H1 (cell line): ENCODE measurements around the gene SPTBN1. TPM values are rescaled to one million over a fixed set of nuclear protein-coding genes. Genes with fewer than 3 reads are reported as not detected.

ENCODE experiments used
- CTCF ChIA-PET: fragments of 300-600 bp; sonication (Branson Sonifier 250); formaldehyde crosslinking; loops from one replicate; lab custom pipeline; 2021; ENCODE audit not compliant: partially characterized antibody; lab: Charles Lee
- POLR2A ChIA-PET: fragments of 300-600 bp; sonication (Branson Sonifier 250); formaldehyde crosslinking; loops from one replicate; lab custom pipeline; 2021; ENCODE audit warnings: inconsistent platforms; ENCODE audit not compliant: partially characterized antibody; lab: Charles Lee
- DNase-seq, 2 experiments: peaks; one replicate each; pipeline versions ENCODE4 v3.0.0 to v3.0.0-alpha.2; 2010 to 2022; ENCODE audit warnings: low spot score in 2 of 2, low read depth in 1 of 2, mixed read lengths in 1 of 2
- FAIRE-seq: peaks from 2 replicates; lab custom pipeline; 2011; peaks lifted over from hg19 to GRCh38; lab: Jason Lieb, UNC
- H2AFZ ChIP-seq: 2 replicates; pipeline ENCODE4 v1.8.1; 2012; ENCODE audit warnings: low read length, inconsistent platforms
- H2AK5ac ChIP-seq: 2 replicates; pipeline ENCODE4 v1.6.1; 2013; ENCODE audit warnings: low read depth, low read length
- H2BK120ac ChIP-seq: replicated peaks from 2 replicates; pipeline ENCODE3; 2013; ENCODE audit warnings: low read depth, low read length, inconsistent platforms
- H2BK12ac ChIP-seq: 2 replicates; pipeline ENCODE4 v1.6.1; 2013; ENCODE audit warnings: low read depth, low read length
- H2BK15ac ChIP-seq: 2 replicates; pipeline ENCODE4 v1.6.1; 2013; ENCODE audit warnings: low read length
- H2BK20ac ChIP-seq: 2 replicates; pipeline ENCODE4 v1.6.1; 2013; ENCODE audit warnings: low read length
- H2BK5ac ChIP-seq: 2 replicates; pipeline ENCODE4 v1.6.1; 2013; ENCODE audit warnings: low read depth, low read length
- H3K14ac ChIP-seq: 2 replicates; pipeline ENCODE4 v1.6.1; 2013; ENCODE audit warnings: inconsistent platforms; ENCODE audit not compliant: insufficient read length
- H3K18ac ChIP-seq: 2 replicates; pipeline ENCODE4 v1.6.1; 2013; ENCODE audit warnings: low read length; ENCODE audit errors: extremely low read depth
- H3K23ac ChIP-seq: 2 replicates; pipeline ENCODE4 v1.6.1; 2013; ENCODE audit warnings: inconsistent platforms; ENCODE audit not compliant: insufficient read length
- H3K23me2 ChIP-seq: 2 replicates; pipeline ENCODE4 v1.6.1; 2013; ENCODE audit warnings: low read depth, low read length
- H3K27ac ChIP-seq: 2 replicates; pipeline ENCODE4 v1.6.1; 2011; ENCODE audit warnings: low read depth, low read length, inconsistent platforms
- H3K27me3 ChIP-seq, 4 experiments: replicated peaks in 1 of 4; 1 replicate in 1 of 4; 2 replicates in 3 of 4; pipeline versions ENCODE4 v1.6.1 to v1.8.1; 2011 to 2013; ENCODE audit warnings: low read length in 3 of 4, mild to moderate bottlenecking in 3 of 4, inconsistent platforms in 2 of 4, mixed read lengths in 2 of 4, moderate library complexity in 1 of 4; ENCODE audit not compliant: control insufficient read depth in 3 of 4, insufficient read depth in 3 of 4; ENCODE audit errors: extremely low read depth in 1 of 4
- H3K36me3 ChIP-seq, 4 experiments: 2 replicates each; pipeline versions ENCODE4 v1.6.1 to v1.8.1; 2011 to 2013; ENCODE audit warnings: mild to moderate bottlenecking in 4 of 4, low read length in 3 of 4, moderate library complexity in 2 of 4, control low read depth in 1 of 4, inconsistent platforms in 1 of 4; ENCODE audit not compliant: insufficient read depth in 4 of 4, control insufficient read depth in 2 of 4
- H3K4ac ChIP-seq: replicated peaks from 2 replicates; pipeline ENCODE3; 2013; ENCODE audit warnings: low read length, low read depth, mixed read lengths, inconsistent platforms; ENCODE audit not compliant: insufficient read length
- H3K4me1 ChIP-seq, 4 experiments: replicated peaks in 1 of 4; 1 replicate in 1 of 4; 2 replicates in 3 of 4; pipeline versions ENCODE4 v1.6.1 to v1.8.1; 2011 to 2013; ENCODE audit warnings: low read length in 3 of 4, inconsistent platforms in 2 of 4, mixed read lengths in 1 of 4; ENCODE audit not compliant: insufficient read depth in 4 of 4, control insufficient read depth in 3 of 4
- H3K4me2 ChIP-seq, 2 experiments: 2 replicates each; pipeline versions ENCODE4 v1.6.1 to v1.8.1; 2011 to 2013; ENCODE audit warnings: low read depth in 2 of 2, low read length in 2 of 2, control low read depth in 1 of 2, inconsistent platforms in 1 of 2, mild to moderate bottlenecking in 1 of 2; ENCODE audit not compliant: insufficient read depth in 1 of 2
- H3K4me3 ChIP-seq, 4 experiments: fragments of 200-600, 300-600 bp in 1 of 4; sonication (generic), shearing (Covaris generic), sonication (Bioruptor Twin) in 1 of 4; 2 replicates each; pipeline versions ENCODE4 v1.5.1 to v1.8.1; 2011 to 2016; ENCODE audit warnings: low read length in 4 of 4, low read depth in 3 of 4, control low read depth in 2 of 4, inconsistent platforms in 2 of 4, mild to moderate bottlenecking in 2 of 4, mixed read lengths in 1 of 4, moderate library complexity in 1 of 4; ENCODE audit not compliant: insufficient read depth in 2 of 4; ENCODE audit errors: extremely low read depth in 1 of 4
- H3K56ac ChIP-seq: replicated peaks from 2 replicates; pipeline ENCODE3; 2013; ENCODE audit warnings: low read depth, mild to moderate bottlenecking, mixed read lengths, low read length, inconsistent platforms; ENCODE audit not compliant: insufficient read length
- H3K79me1 ChIP-seq: 2 replicates; pipeline ENCODE4 v1.6.1; 2013; ENCODE audit warnings: low read depth, low read length, control low read depth
- H3K79me2 ChIP-seq, 2 experiments: 2 replicates each; pipeline versions ENCODE4 v1.6.1 to v1.8.1; 2012 to 2013; ENCODE audit warnings: low read length in 2 of 2, mild to moderate bottlenecking in 2 of 2, inconsistent platforms in 1 of 2; ENCODE audit not compliant: insufficient read depth in 2 of 2, control insufficient read depth in 1 of 2
- H3K9ac ChIP-seq, 4 experiments: replicated peaks in 1 of 4; 1 replicate in 1 of 4; 2 replicates in 3 of 4; pipeline versions ENCODE4 v1.6.1 to v1.8.1; 2011 to 2013; ENCODE audit warnings: low read depth in 3 of 4, low read length in 3 of 4, control low read depth in 2 of 4, mild to moderate bottlenecking in 2 of 4, moderate library complexity in 2 of 4, inconsistent platforms in 1 of 4; ENCODE audit errors: extremely low read depth in 1 of 4
- H3K9me3 ChIP-seq, 2 experiments: 2 replicates each; pipeline versions ENCODE4 v1.6.1 to v1.8.1; 2012 to 2013; ENCODE audit warnings: mild to moderate bottlenecking in 2 of 2, moderate library complexity in 2 of 2, control low read depth in 1 of 2, inconsistent platforms in 1 of 2, low read depth in 1 of 2, low read length in 1 of 2, mixed read lengths in 1 of 2; ENCODE audit not compliant: insufficient read depth in 2 of 2
- H4K20me1 ChIP-seq, 2 experiments: replicated peaks in 1 of 2; 2 replicates each; pipeline versions ENCODE3 to v1.8.1; 2011 to 2013; ENCODE audit warnings: inconsistent platforms in 2 of 2, low read length in 2 of 2, mild to moderate bottlenecking in 1 of 2; ENCODE audit not compliant: insufficient read depth in 2 of 2, control insufficient read depth in 1 of 2
- H4K5ac ChIP-seq: 2 replicates; pipeline ENCODE4 v1.6.1; 2013; ENCODE audit warnings: low read length, low read depth, mixed read lengths, inconsistent platforms; ENCODE audit not compliant: insufficient read length
- H4K8ac ChIP-seq: 2 replicates; pipeline ENCODE4 v1.8.0; 2013; ENCODE audit warnings: mild to moderate bottlenecking, moderate library complexity, low read length, inconsistent platforms; ENCODE audit not compliant: insufficient read depth; ENCODE audit errors: extremely low read depth
- H4K91ac ChIP-seq: replicated peaks from 2 replicates; pipeline ENCODE3; 2013; ENCODE audit warnings: low read length, mixed read lengths, inconsistent platforms; ENCODE audit not compliant: insufficient read length
- CHD2 ChIP-seq: IDR thresholded peaks from 2 replicates; pipeline ENCODE4 v1.6.1; 2012; ENCODE audit warnings: low read length, improper control_type of control experiment
- CREB1 ChIP-seq: IDR thresholded peaks from 2 replicates; pipeline ENCODE4 v1.6.1; 2012; ENCODE audit warnings: inconsistent platforms
- EP300 ChIP-seq, 2 experiments: IDR thresholded peaks; 1 replicate in 1 of 2; 2 replicates in 1 of 2; pipeline ENCODE4 v1.6.1; 2011 to 2012; ENCODE audit warnings: low read depth in 2 of 2, low read length in 2 of 2, mild to moderate bottlenecking in 2 of 2, borderline replicate concordance in 1 of 2, inconsistent platforms in 1 of 2, moderate library complexity in 1 of 2
- GABPA ChIP-seq: IDR thresholded peaks from 2 replicates; pipeline ENCODE4 v1.6.1; 2011; ENCODE audit warnings: mild to moderate bottlenecking, low read length, moderate library complexity, borderline replicate concordance; ENCODE audit not compliant: insufficient read depth
- JUN ChIP-seq: IDR thresholded peaks from 2 replicates; pipeline ENCODE4 v1.6.1; 2011; ENCODE audit warnings: low read depth, mild to moderate bottlenecking, improper control_type of control experiment, low read length
- NRF1 ChIP-seq: IDR thresholded peaks from 2 replicates; pipeline ENCODE4 v1.6.1; 2011; ENCODE audit warnings: mild to moderate bottlenecking, low read depth, low read length, improper control_type of control experiment
- POLR2AphosphoS5 ChIP-seq: IDR thresholded peaks from 2 replicates; pipeline ENCODE4 v1.6.1; 2011; ENCODE audit warnings: low read depth, low read length
- RBBP5 ChIP-seq: IDR thresholded peaks from 2 replicates; pipeline ENCODE4 v1.7.1; 2012; ENCODE audit warnings: low read depth, mild to moderate bottlenecking, inconsistent platforms, low read length, moderate library complexity, borderline replicate concordance
- SIN3A ChIP-seq, 2 experiments: IDR thresholded peaks in 1 of 2; conservative IDR thresholded peaks in 1 of 2; 2 replicates each; pipeline ENCODE4 v1.6.1; 2011 to 2012; ENCODE audit warnings: low read length in 2 of 2, improper control_type of control experiment in 1 of 2, low read depth in 1 of 2, mild to moderate bottlenecking in 1 of 2
- SP1 ChIP-seq: IDR thresholded peaks from 2 replicates; pipeline ENCODE4 v1.6.1; 2011; ENCODE audit warnings: low read depth, low read length
- SUZ12 ChIP-seq: fragments of 200-600 bp; sonication (generic); IDR thresholded peaks from 2 replicates; pipeline ENCODE4 v1.6.1; 2012; ENCODE audit warnings: mild to moderate bottlenecking, inconsistent platforms, low read length, moderate library complexity, mixed read lengths
- TAF7 ChIP-seq: optimal IDR thresholded peaks from 2 replicates; pipeline ENCODE3; 2011; ENCODE audit warnings: low read depth, mild to moderate bottlenecking, inconsistent platforms, low read length, moderate library complexity, borderline replicate concordance
- WGBS, 2 experiments: shearing (Covaris generic) in 1 of 2; methylation state at CpG; one replicate each; pipeline versions ENCODE4 v1.1.6 to v1.1.7; 2013 to 2015; ENCODE audit warnings: low lambda C conversion rate in 2 of 2, mixed read lengths in 2 of 2, inconsistent platforms in 1 of 2, low coverage in 1 of 2, missing lambda C conversion rate in 1 of 2; ENCODE audit not compliant: insufficient replicate concordance in 2 of 2, insufficient coverage in 1 of 2, insufficient read length in 1 of 2; ENCODE audit errors: extremely low coverage in 1 of 2, missing lambda C conversion rate in 1 of 2; 5-methylcytosine and 5-hydroxymethylcytosine counted together
- polyA plus RNA-seq, 7 experiments: library from polyadenylated mRNA; depleted of rRNA in 3 of 7; stranded (reverse) in 5 of 7; unstranded in 2 of 7; fragments of >200 nt in 5 of 7; fragments of 200-250 nt in 2 of 7; gene quantifications; 1 replicate in 5 of 7; 2 replicates in 1 of 7; 4 replicates in 1 of 7; pipeline versions ENCODE4 v1.2.1 to v1.2.3, GENCODE V29; 2011 to 2013; ENCODE audit warnings: missing spikeins in 2 of 7, mixed read lengths in 2 of 7
- total RNA-seq: library from RNA; stranded (reverse); fragmentation: NEBNext Ultra II Directional; extraction: Animal tissue kit (Norgen Biotek cat#: 25700); gene quantifications from 2 replicates; pipeline ENCODE4 v1.2.1, GENCODE V29; 2021
- TF ChIP-seq, protein P1 (sequence below): IDR thresholded peaks from 2 replicates; pipeline ENCODE4 v1.6.1; 2011; ENCODE audit warnings: low read depth, mild to moderate bottlenecking, low read length; ENCODE audit not compliant: insufficient read depth

Gene SPTBN1
- total and polyA plus RNA-seq, 2 of the 8 experiments (the other 6 are each of a cell fraction or from before 2014, with no cell fraction given): 31.8 to 180 TPM

DNA sequence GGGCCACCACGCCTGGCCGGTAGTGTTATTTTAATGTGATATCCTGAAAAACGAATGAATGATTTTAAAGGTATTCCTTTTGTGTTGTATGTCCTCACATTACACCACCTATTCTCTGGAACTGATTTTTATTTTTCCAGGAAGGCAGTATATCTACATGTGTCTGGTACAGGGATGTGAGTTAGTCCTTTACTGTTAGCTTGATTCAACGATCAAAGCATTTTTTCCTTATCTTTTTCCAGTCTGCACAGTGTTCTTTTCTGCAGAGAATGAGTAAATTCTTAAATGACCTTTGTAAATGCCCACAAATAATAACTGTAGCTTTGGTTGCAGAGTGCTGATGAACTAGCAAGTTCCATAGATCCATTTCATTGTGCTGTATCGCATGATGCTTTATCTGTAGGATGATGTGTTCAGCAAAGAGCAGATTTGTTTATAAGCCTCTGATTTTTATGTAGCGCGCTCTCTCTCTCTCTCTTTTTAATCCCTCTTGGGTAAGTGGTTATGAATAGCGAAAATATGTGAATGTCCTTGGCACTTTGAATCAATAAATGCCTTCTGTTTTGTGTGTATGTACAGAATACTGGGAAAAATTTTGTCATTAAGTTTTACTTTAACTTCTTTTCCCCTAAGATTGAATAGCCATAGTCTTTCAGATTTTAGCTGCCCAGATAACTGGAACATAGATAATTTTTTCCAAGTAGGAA, 184.9 kb downstream of the SPTBN1 start:
- H3K23ac ChIP-seq: no peak overlapping the region
- no peaks in the 10 kb centered on the region for H3K27me3 ChIP-seq
- no peak for DNase-seq
- H3K56ac ChIP-seq: no peak overlapping the region
- H3K79me1 ChIP-seq: no peaks in the 10 kb centered on the region
- H3K23me2 ChIP-seq: no peaks in the 10 kb centered on the region
- H3K36me3 ChIP-seq: peaks cover 27 to 79% (median 65%) of the 10 kb centered on the region in 4 experiments
- no peaks in the 10 kb centered on the region for H3K4me1 ChIP-seq
- H4K91ac ChIP-seq: no peak overlapping the region
- no peak overlapping the region for H3K27ac ChIP-seq
- H4K5ac ChIP-seq: no peak overlapping the region
- no peak overlapping the region for H2BK15ac ChIP-seq
- H2BK120ac ChIP-seq: no peak overlapping the region
- POLR2A ChIA-PET: no interaction called here
- WGBS, 2 experiments: 78% methylated on average over 8 of the region's 8 CpGs; no CpG with 5 or more reads in 1 of the 2 experiments
- no peak overlapping the region for H2AFZ ChIP-seq
- no peak overlapping the region for H2BK12ac ChIP-seq
- CTCF ChIA-PET: interaction anchor here (1.0 to 4.2 kb wide), 4 partner anchors 14 to 117 kb away, joined by 3 to 22 read pairs (median 16); no protein-coding TSS in a partner anchor
- no peak overlapping the region for H2BK20ac ChIP-seq
- H3K9me3 ChIP-seq: no peaks in the 10 kb centered on the region
- no peak overlapping the region for H4K8ac ChIP-seq
- no peak overlapping the region for H3K4me2 ChIP-seq
- H3K18ac ChIP-seq: no peak overlapping the region
- H4K20me1 ChIP-seq: no peaks in the 10 kb centered on the region
- no peaks in the 10 kb centered on the region for H3K79me2 ChIP-seq
- H3K9ac ChIP-seq: no peak overlapping the region
- no peak overlapping the region for H2AK5ac ChIP-seq
- no peak overlapping the region for H2BK5ac ChIP-seq
- no peak overlapping the region for H3K4me3 ChIP-seq
- no peak for FAIRE-seq
- H3K14ac ChIP-seq: no peak overlapping the region
- no peak overlapping the region for H3K4ac ChIP-seq
- TF ChIP-seq JUN: no peak
- no peak for TF ChIP-seq GABPA
- no peak for TF ChIP-seq TAF7
- no peak for TF ChIP-seq CHD2
- no peak for TF ChIP-seq NRF1
- no peak for TF ChIP-seq POLR2AphosphoS5
- no peak for TF ChIP-seq CREB1
- TF ChIP-seq, protein P1, sequence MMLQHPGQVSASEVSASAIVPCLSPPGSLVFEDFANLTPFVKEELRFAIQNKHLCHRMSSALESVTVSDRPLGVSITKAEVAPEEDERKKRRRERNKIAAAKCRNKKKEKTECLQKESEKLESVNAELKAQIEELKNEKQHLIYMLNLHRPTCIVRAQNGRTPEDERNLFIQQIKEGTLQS: no peak
- TF ChIP-seq RBBP5: no peak
- TF ChIP-seq SP1: no peak
- no peak for TF ChIP-seq SIN3A (conservative IDR thresholded peaks at IDR 0.05 in 1 of 2, IDR thresholded peaks at IDR 0.05 in 1 of 2; ENCODE audit: low read depth in 1 of 2, low read length in 2 of 2)
- TF ChIP-seq EP300 (IDR thresholded peaks at IDR 0.05; ENCODE audit: borderline replicate concordance in 1 of 2, low read depth in 2 of 2, low read length in 2 of 2): no peak
- no peak for TF ChIP-seq SUZ12
